PFSK-1 (cell line): ENCODE data around the gene EIPR1.

Experiments used
- FOXP2 ChIP-seq: optimal IDR thresholded peaks from 2 replicates; pipeline ENCODE3; 2011; ENCODE audit warnings: borderline replicate concordance, control low read depth, inconsistent platforms; ENCODE audit not compliant: insufficient read depth; ENCODE audit errors: extremely low read length, extremely low read depth
- POLR2AphosphoS5 ChIP-seq: IDR thresholded peaks from 2 replicates; pipeline ENCODE4 v1.6.1; 2012; ENCODE audit warnings: low read depth, mild to moderate bottlenecking, control low read depth, low read length, moderate library complexity
- REST ChIP-seq, 2 experiments: IDR thresholded peaks; 2 replicates each; pipeline versions ENCODE4 v1.6.1 to v1.8.0; 2011 to 2012; ENCODE audit warnings: low read depth in 2 of 2, low read length in 2 of 2, control low read depth in 1 of 2, inconsistent platforms in 1 of 2, mild to moderate bottlenecking in 1 of 2, moderate library complexity in 1 of 2; ENCODE audit not compliant: insufficient read depth in 1 of 2
- SIN3A ChIP-seq: IDR thresholded peaks from 2 replicates; pipeline ENCODE4 v1.6.1; 2012; ENCODE audit warnings: mild to moderate bottlenecking, low read length, moderate library complexity, borderline replicate concordance; ENCODE audit not compliant: insufficient read depth
- TAF1 ChIP-seq: IDR thresholded peaks from 2 replicates; pipeline ENCODE4 v1.6.1; 2012; ENCODE audit warnings: low read length, control low read depth, borderline replicate concordance; ENCODE audit not compliant: insufficient read depth

EIPR1 gene

DNA sequence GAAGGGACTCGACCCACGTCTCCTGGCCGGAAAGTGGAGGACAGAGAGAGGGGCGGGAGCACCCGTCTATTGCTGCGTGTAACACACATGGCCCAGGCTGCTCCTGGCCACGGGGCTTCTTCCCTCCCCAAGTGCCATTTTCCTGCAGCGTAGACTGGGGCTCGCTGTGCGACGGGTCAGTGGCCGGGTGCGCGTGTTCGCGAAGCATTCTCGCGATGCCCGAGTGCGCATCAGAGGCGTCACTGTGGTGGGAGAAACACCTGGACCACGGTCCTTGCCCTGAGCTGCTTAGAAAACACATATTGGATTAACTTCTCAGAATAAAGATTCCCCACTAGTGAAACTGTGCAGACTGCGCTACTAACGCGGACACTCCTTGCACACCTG lies 200.8 kb downstream of the EIPR1 start:
- no peak for TF ChIP-seq REST (IDR thresholded peaks at IDR 0.05; ENCODE audit: insufficient read depth in 1 of 2, low read depth in 2 of 2, low read length in 2 of 2)
- no peak for TF ChIP-seq SIN3A
- no peak for TF ChIP-seq TAF1
- no peak for TF ChIP-seq POLR2AphosphoS5
- TF ChIP-seq FOXP2, result no peak

GRCh38 chr2:3176071-3176868 lies 201.3 kb downstream of the EIPR1 start:
- TF ChIP-seq REST (IDR thresholded peaks at IDR 0.05; ENCODE audit: insufficient read depth in 1 of 2, low read depth in 2 of 2, low read length in 2 of 2) (no peak), SIN3A (no peak), POLR2AphosphoS5 (no peak), TAF1 (no peak), FOXP2 (no peak)

- TF ChIP-seq REST (IDR thresholded peaks at IDR 0.05; ENCODE audit: insufficient read depth in 1 of 2, low read depth in 2 of 2, low read length in 2 of 2), result no peak
- no peak for TF ChIP-seq TAF1
- no peak for TF ChIP-seq POLR2AphosphoS5
- no peak for TF ChIP-seq SIN3A
These were observed 202.1 kb downstream of the EIPR1 start for GRCh38 chr2:3175568-3175955.

DNA sequence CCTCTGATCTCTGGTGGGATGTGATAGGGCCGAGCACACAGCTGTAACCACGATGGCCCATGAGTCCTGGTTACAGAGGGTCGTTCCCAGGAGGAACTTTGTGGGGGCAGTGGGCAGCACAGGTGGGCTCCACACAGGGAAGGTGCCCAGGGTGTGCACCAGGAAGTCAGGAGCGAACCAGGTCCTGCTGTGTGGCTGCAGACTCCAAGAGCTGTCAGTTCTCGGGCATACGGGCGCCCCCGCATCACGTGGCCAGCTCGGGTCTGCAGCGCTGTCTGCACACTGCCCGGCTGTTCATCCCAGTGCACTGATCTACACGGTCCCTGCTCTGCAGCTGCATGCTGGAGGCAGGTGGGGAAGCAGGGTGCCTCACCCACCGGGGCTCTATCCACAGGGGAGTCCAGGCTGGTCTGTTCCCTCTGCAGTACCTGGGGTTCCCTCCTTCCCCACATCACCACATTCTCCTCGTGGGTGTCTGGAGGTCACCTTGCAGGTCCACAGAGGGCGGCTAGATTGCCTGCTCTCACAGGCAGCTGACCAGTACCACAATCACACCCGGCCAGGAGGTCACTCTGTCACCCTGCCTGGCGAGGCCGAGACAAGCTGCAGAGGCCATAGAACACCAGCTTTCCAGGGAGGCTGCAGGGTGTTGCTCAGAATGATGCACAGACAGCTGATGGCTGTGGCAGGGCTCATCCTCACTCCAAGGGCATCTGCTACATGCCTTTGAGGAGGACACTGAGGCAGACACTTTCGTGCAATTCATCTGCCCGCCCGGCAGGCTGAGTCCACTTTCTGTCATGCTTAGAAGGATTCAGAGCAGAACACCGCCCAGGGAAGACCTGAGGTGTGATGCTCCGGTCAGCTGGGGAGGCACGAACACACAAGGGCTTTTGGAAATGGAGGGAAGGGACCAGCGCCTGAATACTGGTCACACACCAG lies 202.7 kb downstream of the EIPR1 start:
- TF ChIP-seq TAF1, result no peak
- TF ChIP-seq REST (IDR thresholded peaks at IDR 0.05; ENCODE audit: insufficient read depth in 1 of 2, low read depth in 2 of 2, low read length in 2 of 2), result no peak
- TF ChIP-seq FOXP2, result no peak
- TF ChIP-seq POLR2AphosphoS5, result no peak
- TF ChIP-seq SIN3A, result no peak
